Natural killer cell (primary cell): Measurements from ENCODE around the gene GALNT17. TPM values are rescaled to one million over a fixed set of nuclear protein-coding genes. Genes with fewer than 3 reads are reported as not detected.

Source experiments
- ATAC-seq, 3 donors: fragments of 150-1000 bp in 2 of 3; fragments of 200-7000 bp in 1 of 3; cut with Tn5 transposase; 1 replicate in 1 of 3; 2 replicates in 2 of 3; pipeline ENCODE4 v1.10.0; 2021; ENCODE audit warnings: mild to moderate bottlenecking in 2 of 3, moderate library complexity in 2 of 3
- DNase-seq, 2 donors: peaks; one replicate each; pipeline versions ENCODE4 v3.0.0 to v3.0.0-alpha.2; 2013 to 2021; ENCODE audit warnings: mixed read lengths in 1 of 2
- H3K27ac ChIP-seq: one replicate; pipeline ENCODE4 v1.5.1; 2013; ENCODE audit warnings: mild to moderate bottlenecking, low read length
- H3K27me3 ChIP-seq: one replicate; pipeline ENCODE4 v1.6.1; 2013; ENCODE audit warnings: low read length; ENCODE audit not compliant: control insufficient read depth, insufficient read depth
- H3K36me3 ChIP-seq: one replicate; pipeline ENCODE4 v1.6.1; 2013; ENCODE audit warnings: low read length; ENCODE audit not compliant: control insufficient read depth, insufficient read depth
- H3K4me1 ChIP-seq: one replicate; pipeline ENCODE4 v1.6.1; 2013; ENCODE audit warnings: low read length; ENCODE audit not compliant: control insufficient read depth, insufficient read depth
- H3K4me3 ChIP-seq: one replicate; pipeline ENCODE4 v1.5.1; 2013; ENCODE audit warnings: low read length
- H3K9me3 ChIP-seq: one replicate; pipeline ENCODE4 v1.6.1; 2013; ENCODE audit warnings: low read length; ENCODE audit not compliant: control insufficient read depth, insufficient read depth
- H3K27ac Mint-ChIP-seq, 2 donors: one replicate each; pipeline ENCODE4 v1.8.0; 2022; ENCODE audit warnings: mild to moderate bottlenecking in 2 of 2, mixed read lengths in 2 of 2, moderate library complexity in 1 of 2
- H3K27me3 Mint-ChIP-seq, 2 donors: one replicate each; pipeline ENCODE4 v1.8.0; 2022; ENCODE audit warnings: low read depth in 2 of 2, mixed read lengths in 2 of 2
- H3K36me3 Mint-ChIP-seq: one replicate; pipeline ENCODE4 v1.8.0; 2022; ENCODE audit warnings: mixed read lengths
- H3K4me1 Mint-ChIP-seq, 2 donors: one replicate each; pipeline ENCODE4 v1.8.0; 2022; ENCODE audit warnings: mixed read lengths in 2 of 2
- H3K4me3 Mint-ChIP-seq: one replicate; pipeline ENCODE4 v1.8.0; 2022; ENCODE audit warnings: mild to moderate bottlenecking, moderate library complexity, mixed read lengths
- H3K9me3 Mint-ChIP-seq, 2 donors: one replicate each; pipeline ENCODE4 v1.8.0; 2022; ENCODE audit warnings: mixed read lengths in 2 of 2
- CTCF ChIP-seq: fragments of 200-600 bp; IDR thresholded peaks from one replicate; pipeline ENCODE4 v1.8.0; 2022; ENCODE audit warnings: antibody characterized with exemption
- WGBS: methylation state at CpG from one replicate; pipeline ENCODE4 v1.1.7; 2013; ENCODE audit warnings: missing lambda C conversion rate; ENCODE audit not compliant: insufficient coverage; 5-methylcytosine and 5-hydroxymethylcytosine counted together
- intact Hi-C: fragments of 100-400 bp; cut with micrococcal nuclease; formaldehyde crosslinking; loops from one replicate; pipeline ENCODE4 v1.14.2; 2022
- total RNA-seq, 4 donors: library from RNA; stranded (reverse); fragments of 120-200 nt in 1 of 4; gene quantifications; one replicate each; pipeline versions ENCODE4 v1.2.3 to v1.2.4, GENCODE V29; 2013 to 2022

GALNT17 gene
- total RNA-seq, 3 donors from 2014 or later (not counting 1 experiment from before 2014, with no cell fraction given), result not detected

DNA sequence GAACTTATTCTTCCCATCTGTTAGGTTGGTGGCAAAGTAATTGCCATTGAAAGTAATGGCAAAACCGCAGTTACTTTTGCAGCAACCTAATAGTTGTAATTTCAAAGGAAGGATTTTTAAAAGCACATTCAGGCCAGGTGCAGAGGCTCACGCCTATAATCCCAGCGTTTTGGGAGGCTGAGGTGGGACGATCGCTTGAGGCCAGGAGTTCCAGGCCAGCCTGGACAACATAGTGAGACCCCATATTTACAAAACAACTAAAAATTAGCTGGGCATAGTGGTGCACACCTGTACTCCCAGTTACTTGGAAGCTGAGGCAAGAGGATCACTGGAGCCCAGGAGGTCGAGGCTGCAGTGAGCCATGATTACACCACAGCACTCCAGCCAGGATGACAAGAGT is 374.9 kb downstream of the GALNT17 start:
- Mint-ChIP-seq H3K27me3 (no peaks in the 10 kb centered on the region), H3K4me1 (no peaks in the 10 kb centered on the region), H3K36me3 (no peaks in the 10 kb centered on the region), H3K4me3 (no peak overlapping the region), H3K9me3 (peaks cover 10 to 13% of the 10 kb centered on the region in 2 donors), H3K27ac (no peak overlapping the region)
- 79% methylated on average over 6 of the region's 6 CpGs for WGBS
- H3K4me3 ChIP-seq, result no peak overlapping the region
- no peaks in the 10 kb centered on the region for H3K4me1 ChIP-seq
- H3K27me3 ChIP-seq, result no peaks in the 10 kb centered on the region
- no peak for TF ChIP-seq CTCF
- intact Hi-C loops, result no loop called here
- no peak for ATAC-seq
- no peaks in the 10 kb centered on the region for H3K36me3 ChIP-seq
- H3K9me3 ChIP-seq, result no peaks in the 10 kb centered on the region
- H3K27ac ChIP-seq, result no peak overlapping the region
- no peak for DNase-seq

DNA sequence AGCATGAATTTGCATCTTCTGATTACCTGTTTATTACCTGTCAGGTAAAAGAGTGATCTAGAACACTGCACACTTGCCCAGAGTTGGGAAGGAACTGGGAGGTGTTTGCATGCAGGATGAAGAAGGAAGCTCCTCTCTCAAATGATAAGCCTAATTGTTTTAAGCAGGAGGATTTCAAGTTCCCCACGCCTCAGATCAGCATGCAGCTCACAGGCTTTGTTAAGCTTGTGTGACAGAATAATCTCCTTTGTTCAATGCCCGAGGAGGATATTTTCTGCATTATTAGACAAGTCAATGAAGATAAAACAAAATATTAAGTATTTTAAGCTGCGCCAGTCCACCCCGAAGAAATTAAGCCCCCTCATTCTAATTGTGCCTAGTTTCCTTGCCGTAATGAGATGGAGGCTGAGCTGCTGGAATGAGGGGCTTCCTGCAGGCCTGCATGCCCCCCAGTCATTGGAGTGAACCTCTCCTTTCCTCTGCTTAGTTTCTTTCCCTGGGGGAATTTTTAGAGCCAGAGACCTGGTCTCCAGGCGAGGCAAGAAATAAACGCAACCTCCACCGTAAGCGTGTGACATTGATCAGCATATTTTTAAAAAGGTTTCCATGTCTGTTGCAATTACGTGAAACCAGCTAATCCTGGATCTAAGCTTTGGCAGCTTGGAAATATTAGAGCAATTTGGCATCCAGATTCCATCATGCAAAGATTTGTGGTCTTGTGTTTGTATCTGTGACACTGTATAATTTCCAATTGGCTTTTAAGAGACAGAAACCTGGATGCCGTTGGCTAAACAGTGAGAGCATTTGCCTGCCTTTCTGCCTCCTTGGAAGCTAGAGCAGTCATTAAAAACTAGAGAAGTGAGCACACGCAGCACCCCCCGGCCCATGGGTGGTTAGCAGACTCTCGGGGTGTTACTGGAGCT is 376.0 kb downstream of the GALNT17 start:
- H3K4me1 Mint-ChIP-seq, result no peaks in the 10 kb centered on the region
- H3K27me3 Mint-ChIP-seq, result no peaks in the 10 kb centered on the region
- no peak overlapping the region for H3K27ac Mint-ChIP-seq
- TF ChIP-seq CTCF, result no peak
- peaks cover 8% of the 10 kb centered on the region in 2 donors for H3K9me3 Mint-ChIP-seq
- no peak for DNase-seq
- Histone ChIP-seq H3K4me1 (no peaks in the 10 kb centered on the region), H3K4me3 (no peak overlapping the region), H3K27me3 (no peaks in the 10 kb centered on the region), H3K36me3 (no peaks in the 10 kb centered on the region), H3K9me3 (no peaks in the 10 kb centered on the region), H3K27ac (no peak overlapping the region)
- H3K36me3 Mint-ChIP-seq, result no peaks in the 10 kb centered on the region
- 79% methylated on average over 14 of the region's 14 CpGs for WGBS
- H3K4me3 Mint-ChIP-seq, result no peak overlapping the region
- ATAC-seq, result no peak
- intact Hi-C loops, result no loop called here

DNA sequence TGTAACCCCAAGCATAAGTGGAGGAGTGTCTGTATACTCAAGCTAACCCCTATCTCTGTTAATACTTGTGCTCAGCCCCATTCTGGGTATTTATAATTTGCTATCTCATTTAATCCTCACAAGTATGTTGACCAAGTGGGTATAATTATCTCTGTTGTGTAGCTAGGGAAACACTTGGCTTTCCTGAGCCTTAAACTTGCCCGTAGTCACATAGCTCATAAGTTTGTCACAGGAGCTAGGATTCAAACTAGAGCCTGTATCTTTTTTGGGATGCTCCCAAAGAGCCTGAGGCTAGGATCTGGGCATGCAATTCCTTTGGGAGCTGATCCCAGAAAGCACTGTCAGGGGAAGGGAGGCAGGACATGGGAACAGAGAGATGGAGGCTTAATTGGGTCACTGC is 377.4 kb downstream of the GALNT17 start:
- Mint-ChIP-seq H3K36me3 (no peaks in the 10 kb centered on the region), H3K4me1 (no peaks in the 10 kb centered on the region), H3K27me3 (no peaks in the 10 kb centered on the region), H3K9me3 (peaks cover 7% of the 10 kb centered on the region in 2 donors), H3K27ac (no peak overlapping the region), H3K4me3 (no peak overlapping the region)
- H3K27me3 ChIP-seq, result no peaks in the 10 kb centered on the region
- DNase-seq (no peak), ATAC-seq (no peak)
- no peaks in the 10 kb centered on the region for H3K4me1 ChIP-seq
- H3K27ac ChIP-seq, result no peak overlapping the region
- no peak for TF ChIP-seq CTCF
- H3K4me3 ChIP-seq, result no peak overlapping the region
- intact Hi-C loops, result no loop called here
- no peaks in the 10 kb centered on the region for H3K9me3 ChIP-seq
- 92% methylated on average over 1 of the region's 1 CpG for WGBS
- no peaks in the 10 kb centered on the region for H3K36me3 ChIP-seq
